ENCODE measurements around the gene TYW5.

- no peak for TF ChIP-seq CTCF (IDR thresholded peaks at IDR 0.05; ENCODE audit: insufficient read depth, low read length, poor library complexity, severe bottlenecking)
- no peak for TF ChIP-seq EZH2phosphoT487 (conservative IDR thresholded peaks at IDR 0.05; ENCODE audit: low read length)
These were observed 32.3 kb upstream of the TYW5 start for GRCh38 chr2:199987586-199987985.

All from SU-DHL-6 (cell line).